HG03575 (cell line): ENCODE measurements around the gene ITGB4.

ENCODE experiments used
- ATAC-seq: cut with Tn5 transposase; IDR thresholded peaks from one replicate; pipeline ENCODE4 v1.9.1; 2021; ENCODE audit not compliant: unreplicated experiment, insufficient number of reproducible peaks, low FRiP score; ENCODE audit errors: extremely low read depth

The ITGB4 gene

GRCh38 chr17:75725504-75725903 lies 4.2 kb downstream of the ITGB4 start:
- no peak for ATAC-seq

GRCh38 chr17:75727391-75727790 lies 6.1 kb downstream of the ITGB4 start:
- no peak for ATAC-seq

GRCh38 chr17:75729351-75729750 lies 8.1 kb downstream of the ITGB4 start:
- ATAC-seq: no peak

DNA sequence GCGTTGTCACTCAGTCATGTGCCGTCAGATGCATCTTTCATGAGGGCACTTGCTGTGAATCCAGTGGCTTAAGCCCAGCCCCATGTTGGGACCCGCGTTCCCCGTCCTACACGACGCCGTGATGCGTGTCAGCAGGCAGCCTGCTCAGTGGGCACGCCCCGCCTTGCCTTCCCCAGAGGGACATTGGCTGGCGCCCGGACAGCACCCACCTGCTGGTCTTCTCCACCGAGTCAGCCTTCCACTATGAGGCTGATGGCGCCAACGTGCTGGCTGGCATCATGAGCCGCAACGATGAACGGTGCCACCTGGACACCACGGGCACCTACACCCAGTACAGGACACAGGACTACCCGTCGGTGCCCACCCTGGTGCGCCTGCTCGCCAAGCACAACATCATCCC lies 8.8 kb downstream of the ITGB4 start:
- ATAC-seq: no peak

- ATAC-seq: no peak
These were observed 9.9 kb downstream of the ITGB4 start for GRCh38 chr17:75731086-75731715.

DNA sequence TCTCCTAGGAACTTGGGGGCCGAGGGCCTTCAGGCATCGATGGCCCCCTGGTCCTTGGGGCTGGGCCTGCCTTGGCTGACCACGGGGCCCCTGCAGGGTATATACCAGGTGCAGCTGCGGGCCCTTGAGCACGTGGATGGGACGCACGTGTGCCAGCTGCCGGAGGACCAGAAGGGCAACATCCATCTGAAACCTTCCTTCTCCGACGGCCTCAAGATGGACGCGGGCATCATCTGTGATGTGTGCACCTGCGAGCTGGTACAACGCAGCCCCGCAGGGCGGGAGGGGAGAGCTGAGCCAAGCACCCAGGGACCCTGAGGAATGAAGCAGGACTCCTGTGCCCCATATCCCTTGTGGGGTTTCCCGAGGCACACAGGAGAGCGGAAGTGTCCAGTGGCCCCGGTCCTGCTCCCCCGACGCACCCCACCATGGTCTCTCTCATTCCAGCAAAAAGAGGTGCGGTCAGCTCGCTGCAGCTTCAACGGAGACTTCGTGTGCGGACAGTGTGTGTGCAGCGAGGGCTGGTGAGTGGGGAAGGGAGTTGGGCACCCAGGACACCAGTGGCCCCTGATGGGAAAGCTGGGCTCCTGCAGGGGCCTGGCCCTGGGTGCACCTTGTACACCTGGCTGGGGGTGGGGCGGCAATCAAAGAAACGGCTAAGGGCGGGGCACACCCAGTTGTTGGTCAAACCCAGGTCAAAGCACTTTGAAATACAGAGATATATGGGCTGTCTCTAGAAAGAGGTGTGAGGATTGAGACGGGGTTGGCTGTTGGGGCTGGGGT lies 10.6 kb downstream of the ITGB4 start:
- ATAC-seq: no peak

DNA sequence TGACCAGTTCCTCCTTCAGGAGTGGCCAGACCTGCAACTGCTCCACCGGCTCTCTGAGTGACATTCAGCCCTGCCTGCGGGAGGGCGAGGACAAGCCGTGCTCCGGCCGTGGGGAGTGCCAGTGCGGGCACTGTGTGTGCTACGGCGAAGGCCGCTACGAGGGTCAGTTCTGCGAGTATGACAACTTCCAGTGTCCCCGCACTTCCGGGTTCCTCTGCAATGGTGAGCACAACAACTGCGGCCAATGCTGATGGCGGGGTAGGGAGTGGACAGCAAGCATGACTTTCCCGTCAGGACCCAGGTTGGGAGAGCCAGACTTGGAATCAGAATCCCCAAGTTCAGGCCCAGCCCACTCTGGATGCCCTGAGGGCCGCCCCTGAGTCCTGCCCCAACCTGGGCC lies 12.2 kb downstream of the ITGB4 start:
- ATAC-seq: no peak

GRCh38 chr17:75734674-75735294 lies 13.5 kb downstream of the ITGB4 start:
- no peak for ATAC-seq

DNA sequence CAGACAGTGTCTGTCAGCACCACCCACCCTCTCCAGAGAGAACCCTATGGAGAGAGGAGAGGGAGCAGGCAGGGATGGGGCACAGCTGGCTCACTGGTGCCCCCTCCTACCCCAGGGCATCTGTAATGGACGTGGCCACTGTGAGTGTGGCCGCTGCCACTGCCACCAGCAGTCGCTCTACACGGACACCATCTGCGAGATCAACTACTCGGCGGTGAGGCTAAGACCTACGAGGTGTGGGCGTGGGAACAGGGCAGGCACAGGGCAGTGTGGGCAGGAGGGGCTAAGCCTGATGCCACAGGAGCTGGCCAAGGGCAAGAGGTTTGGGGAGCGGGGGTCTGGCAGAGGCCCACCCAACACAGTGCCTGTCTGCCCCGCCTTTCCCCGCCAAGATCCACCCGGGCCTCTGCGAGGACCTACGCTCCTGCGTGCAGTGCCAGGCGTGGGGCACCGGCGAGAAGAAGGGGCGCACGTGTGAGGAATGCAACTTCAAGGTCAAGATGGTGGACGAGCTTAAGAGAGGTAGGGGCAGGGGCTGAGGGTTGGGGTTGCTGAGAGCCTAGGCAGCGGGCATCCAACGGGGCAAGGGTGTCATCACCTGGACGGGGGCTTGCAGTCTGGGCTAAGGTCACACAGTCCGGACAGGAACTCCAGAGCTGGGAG lies 15.0 kb downstream of the ITGB4 start:
- ATAC-seq: no peak

- ATAC-seq: no peak
These were observed 16.1 kb downstream of the ITGB4 start for GRCh38 chr17:75737133-75737962.

- ATAC-seq: no peak
These were observed 17.1 kb downstream of the ITGB4 start for GRCh38 chr17:75738218-75738802.

DNA sequence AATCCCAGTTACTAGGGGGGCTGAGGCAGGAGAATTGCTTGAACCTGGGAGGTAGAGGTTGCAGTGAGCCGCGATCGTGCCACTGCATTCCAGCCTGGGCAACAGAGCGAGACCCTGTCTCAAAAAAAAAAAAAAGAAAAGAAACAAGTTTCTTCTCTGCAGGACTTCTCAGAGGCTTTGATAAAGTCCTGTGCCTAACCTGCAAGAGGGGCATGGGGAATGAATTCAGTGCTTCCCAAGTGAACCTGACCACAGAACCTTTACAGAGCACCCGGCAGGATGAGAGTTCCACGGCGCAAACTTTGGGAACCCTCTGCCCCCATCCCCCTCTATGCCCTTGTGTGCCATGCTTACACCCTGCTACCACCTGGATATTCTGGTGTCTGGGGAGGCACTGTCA lies 17.9 kb downstream of the ITGB4 start:
- no peak for ATAC-seq

- ATAC-seq: no peak
These were observed 18.5 kb downstream of the ITGB4 start for GRCh38 chr17:75739801-75740200.

- no peak for ATAC-seq
These were observed 19.0 kb downstream of the ITGB4 start for GRCh38 chr17:75740215-75740614.

DNA sequence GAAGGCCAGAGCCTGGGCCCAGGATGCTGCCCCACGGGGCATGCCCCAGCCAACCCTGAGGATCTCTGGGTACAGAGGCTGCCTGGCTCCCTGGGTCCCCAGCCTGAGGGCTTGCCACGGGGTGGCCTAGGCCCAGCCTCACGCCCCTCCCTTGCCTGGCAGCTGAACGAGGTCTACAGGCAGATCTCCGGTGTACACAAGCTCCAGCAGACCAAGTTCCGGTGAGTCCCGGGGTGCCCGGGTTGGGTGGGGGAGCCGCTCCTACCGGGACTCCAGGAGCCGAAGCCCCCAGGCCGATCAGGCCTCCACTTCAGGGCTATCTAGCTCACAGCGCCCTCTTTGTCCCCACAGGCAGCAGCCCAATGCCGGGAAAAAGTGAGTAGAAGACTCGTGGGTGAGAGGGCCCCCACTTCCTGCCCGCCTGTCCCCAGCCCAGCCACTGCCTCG lies 19.4 kb downstream of the ITGB4 start:
- no peak for ATAC-seq

GRCh38 chr17:75742337-75742736 lies 21.1 kb downstream of the ITGB4 start:
- ATAC-seq: no peak

- no peak for ATAC-seq
These were observed 22.5 kb downstream of the ITGB4 start for GRCh38 chr17:75743625-75744206.

- ATAC-seq: no peak
These were observed 27.4 kb downstream of the ITGB4 start for GRCh38 chr17:75748706-75749105.
